ENCODE results near the gene LIMS2.

LIMS2 gene

GRCh38 chr2:127611076-127611925 lies 64.0 kb downstream of the LIMS2 start:
- no peak overlapping the region for H3K4me3 Mint-ChIP-seq
- H3K27me3 Mint-ChIP-seq, result peaks cover 33 to 82% of the 10 kb centered on the region in 2 donors
- H3K4me1 Mint-ChIP-seq (ENCODE audit: low read depth in 2 of 2), result peaks cover 0 to 5% of the 10 kb centered on the region in 2 donors
- no peak for DNase-seq
- peaks cover 3% of the 10 kb centered on the region for H3K36me3 Mint-ChIP-seq (ENCODE audit: insufficient read depth)
- no peaks in the 10 kb centered on the region for H3K9me3 Mint-ChIP-seq
- ATAC-seq (replicated peaks), result no peak
- H3K27ac Mint-ChIP-seq, result no peak overlapping the region

- ATAC-seq (replicated peaks) (no peak), DNase-seq (no peak)
- Mint-ChIP-seq H3K27ac (no peak overlapping the region), H3K36me3 (ENCODE audit: insufficient read depth) (peaks cover 3% of the 10 kb centered on the region), H3K9me3 (no peaks in the 10 kb centered on the region), H3K4me1 (ENCODE audit: low read depth in 2 of 2) (no peaks in the 10 kb centered on the region), H3K4me3 (no peak overlapping the region), H3K27me3 (peaks cover 26 to 82% of the 10 kb centered on the region in 2 donors)
These were observed 64.8 kb downstream of the LIMS2 start for GRCh38 chr2:127610561-127610960.

GRCh38 chr2:127609818-127610217 lies 65.5 kb downstream of the LIMS2 start:
- no peaks in the 10 kb centered on the region for H3K9me3 Mint-ChIP-seq
- no peaks in the 10 kb centered on the region for H3K4me1 Mint-ChIP-seq (ENCODE audit: low read depth in 2 of 2)
- peaks cover 3% of the 10 kb centered on the region for H3K36me3 Mint-ChIP-seq (ENCODE audit: insufficient read depth)
- H3K4me3 Mint-ChIP-seq, result no peak overlapping the region
- no peak overlapping the region for H3K27ac Mint-ChIP-seq
- ATAC-seq (replicated peaks) (no peak), DNase-seq (no peak)
- peaks cover 20 to 82% of the 10 kb centered on the region in 2 donors for H3K27me3 Mint-ChIP-seq

GRCh38 chr2:127609031-127609751 lies 66.1 kb downstream of the LIMS2 start:
- Mint-ChIP-seq H3K9me3 (no peaks in the 10 kb centered on the region), H3K4me1 (ENCODE audit: low read depth in 2 of 2) (no peaks in the 10 kb centered on the region), H3K27ac (no peak overlapping the region), H3K4me3 (no peak overlapping the region), H3K27me3 (peaks cover 22 to 79% of the 10 kb centered on the region in 2 donors), H3K36me3 (ENCODE audit: insufficient read depth) (peaks cover 3% of the 10 kb centered on the region)
- ATAC-seq (replicated peaks) (no peak), DNase-seq (no peak)

GRCh38 chr2:127608061-127609030 lies 67.0 kb downstream of the LIMS2 start:
- ATAC-seq (replicated peaks), result no peak
- Mint-ChIP-seq H3K36me3 (ENCODE audit: insufficient read depth) (peaks cover 3% of the 10 kb centered on the region), H3K4me1 (ENCODE audit: low read depth in 2 of 2) (no peaks in the 10 kb centered on the region), H3K9me3 (no peaks in the 10 kb centered on the region), H3K4me3 (no peak overlapping the region), H3K27me3 (peaks cover 17 to 70% of the 10 kb centered on the region in 2 donors), H3K27ac (no peak overlapping the region)
- no peak for DNase-seq

- Mint-ChIP-seq H3K4me3 (no peak overlapping the region), H3K27ac (no peak overlapping the region), H3K27me3 (peaks cover 12 to 70% of the 10 kb centered on the region in 2 donors), H3K9me3 (no peaks in the 10 kb centered on the region), H3K4me1 (ENCODE audit: low read depth in 2 of 2) (no peaks in the 10 kb centered on the region), H3K36me3 (ENCODE audit: insufficient read depth) (peaks cover 3% of the 10 kb centered on the region)
- DNase-seq (no peak), ATAC-seq (replicated peaks) (no peak)
These were observed 67.9 kb downstream of the LIMS2 start for GRCh38 chr2:127607399-127607908.

- Mint-ChIP-seq H3K27me3 (peaks cover 12 to 65% of the 10 kb centered on the region in 2 donors), H3K9me3 (no peaks in the 10 kb centered on the region), H3K27ac (no peak overlapping the region), H3K4me1 (ENCODE audit: low read depth in 2 of 2) (no peaks in the 10 kb centered on the region), H3K36me3 (ENCODE audit: insufficient read depth) (peaks cover 3% of the 10 kb centered on the region), H3K4me3 (no peak overlapping the region)
- ATAC-seq (replicated peaks), result no peak
- DNase-seq, result no peak
These were observed 68.5 kb downstream of the LIMS2 start for GRCh38 chr2:127606625-127607398.

- Mint-ChIP-seq H3K4me3 (no peak overlapping the region), H3K9me3 (no peaks in the 10 kb centered on the region), H3K27me3 (peaks cover 17 to 58% of the 10 kb centered on the region in 2 donors), H3K36me3 (ENCODE audit: insufficient read depth) (no peaks in the 10 kb centered on the region), H3K4me1 (ENCODE audit: low read depth in 2 of 2) (no peaks in the 10 kb centered on the region), H3K27ac (no peak overlapping the region)
- no peak for ATAC-seq (replicated peaks)
- DNase-seq, result no peak
These were observed 69.6 kb downstream of the LIMS2 start for GRCh38 chr2:127605691-127606263.

GRCh38 chr2:127604986-127605385 lies 70.3 kb downstream of the LIMS2 start:
- peaks cover 17 to 60% of the 10 kb centered on the region in 2 donors for H3K27me3 Mint-ChIP-seq
- H3K9me3 Mint-ChIP-seq, result no peaks in the 10 kb centered on the region
- H3K4me3 Mint-ChIP-seq, result no peak overlapping the region
- no peaks in the 10 kb centered on the region for H3K36me3 Mint-ChIP-seq (ENCODE audit: insufficient read depth)
- no peak overlapping the region for H3K27ac Mint-ChIP-seq
- no peaks in the 10 kb centered on the region for H3K4me1 Mint-ChIP-seq (ENCODE audit: low read depth in 2 of 2)
- ATAC-seq (replicated peaks), result no peak
- no peak for DNase-seq

- Mint-ChIP-seq H3K9me3 (no peaks in the 10 kb centered on the region), H3K27me3 (peaks cover 21 to 32% of the 10 kb centered on the region in 2 donors), H3K4me1 (ENCODE audit: low read depth in 2 of 2) (no peaks in the 10 kb centered on the region), H3K36me3 (ENCODE audit: insufficient read depth) (no peaks in the 10 kb centered on the region), H3K4me3 (no peak overlapping the region), H3K27ac (no peak overlapping the region)
- no peak for ATAC-seq (replicated peaks)
- DNase-seq, result no peak
These were observed 76.1 kb downstream of the LIMS2 start for GRCh38 chr2:127599211-127599610.

GRCh38 chr2:127598711-127599110 lies 76.6 kb downstream of the LIMS2 start:
- DNase-seq (no peak), ATAC-seq (replicated peaks) (no peak)
- Mint-ChIP-seq H3K4me3 (no peak overlapping the region), H3K27me3 (peaks cover 19 to 32% of the 10 kb centered on the region in 2 donors), H3K27ac (no peak overlapping the region), H3K36me3 (ENCODE audit: insufficient read depth) (no peaks in the 10 kb centered on the region), H3K4me1 (ENCODE audit: low read depth in 2 of 2) (no peaks in the 10 kb centered on the region), H3K9me3 (no peaks in the 10 kb centered on the region)

GRCh38 chr2:127597984-127598380 lies 77.3 kb downstream of the LIMS2 start:
- Mint-ChIP-seq H3K36me3 (ENCODE audit: insufficient read depth) (no peaks in the 10 kb centered on the region), H3K9me3 (no peaks in the 10 kb centered on the region), H3K4me3 (no peak overlapping the region), H3K27ac (no peak overlapping the region), H3K27me3 (peaks cover 19 to 32% of the 10 kb centered on the region in 2 donors), H3K4me1 (ENCODE audit: low read depth in 2 of 2) (no peaks in the 10 kb centered on the region)
- DNase-seq (no peak), ATAC-seq (replicated peaks) (no peak)
